H1 (cell line): ENCODE results near the gene CROCC2. TPM values are rescaled to one million over a fixed set of nuclear protein-coding genes. Genes with fewer than 3 reads are reported as not detected.

Source experiments
- CTCF ChIA-PET: fragments of 300-600 bp; sonication (Branson Sonifier 250); formaldehyde crosslinking; loops from one replicate; lab custom pipeline; 2021; ENCODE audit not compliant: partially characterized antibody; lab: Charles Lee
- POLR2A ChIA-PET: fragments of 300-600 bp; sonication (Branson Sonifier 250); formaldehyde crosslinking; loops from one replicate; lab custom pipeline; 2021; ENCODE audit warnings: inconsistent platforms; ENCODE audit not compliant: partially characterized antibody; lab: Charles Lee
- DNase-seq, 2 experiments: peaks; one replicate each; pipeline versions ENCODE4 v3.0.0 to v3.0.0-alpha.2; 2010 to 2022; ENCODE audit warnings: low spot score in 2 of 2, low read depth in 1 of 2, mixed read lengths in 1 of 2
- FAIRE-seq: peaks from 2 replicates; lab custom pipeline; 2011; peaks lifted over from hg19 to GRCh38; lab: Jason Lieb, UNC
- H2AFZ ChIP-seq: 2 replicates; pipeline ENCODE4 v1.8.1; 2012; ENCODE audit warnings: low read length, inconsistent platforms
- H2AK5ac ChIP-seq: 2 replicates; pipeline ENCODE4 v1.6.1; 2013; ENCODE audit warnings: low read depth, low read length
- H2BK120ac ChIP-seq: replicated peaks from 2 replicates; pipeline ENCODE3; 2013; ENCODE audit warnings: low read depth, low read length, inconsistent platforms
- H2BK12ac ChIP-seq: 2 replicates; pipeline ENCODE4 v1.6.1; 2013; ENCODE audit warnings: low read depth, low read length
- H2BK15ac ChIP-seq: 2 replicates; pipeline ENCODE4 v1.6.1; 2013; ENCODE audit warnings: low read length
- H2BK20ac ChIP-seq: 2 replicates; pipeline ENCODE4 v1.6.1; 2013; ENCODE audit warnings: low read length
- H2BK5ac ChIP-seq: 2 replicates; pipeline ENCODE4 v1.6.1; 2013; ENCODE audit warnings: low read depth, low read length
- H3K14ac ChIP-seq: 2 replicates; pipeline ENCODE4 v1.6.1; 2013; ENCODE audit warnings: inconsistent platforms; ENCODE audit not compliant: insufficient read length
- H3K18ac ChIP-seq: 2 replicates; pipeline ENCODE4 v1.6.1; 2013; ENCODE audit warnings: low read length; ENCODE audit errors: extremely low read depth
- H3K23ac ChIP-seq: 2 replicates; pipeline ENCODE4 v1.6.1; 2013; ENCODE audit warnings: inconsistent platforms; ENCODE audit not compliant: insufficient read length
- H3K23me2 ChIP-seq: 2 replicates; pipeline ENCODE4 v1.6.1; 2013; ENCODE audit warnings: low read depth, low read length
- H3K27ac ChIP-seq: 2 replicates; pipeline ENCODE4 v1.6.1; 2011; ENCODE audit warnings: low read depth, low read length, inconsistent platforms
- H3K27me3 ChIP-seq, 4 experiments: replicated peaks in 1 of 4; 1 replicate in 1 of 4; 2 replicates in 3 of 4; pipeline versions ENCODE4 v1.6.1 to v1.8.1; 2011 to 2013; ENCODE audit warnings: low read length in 3 of 4, mild to moderate bottlenecking in 3 of 4, inconsistent platforms in 2 of 4, mixed read lengths in 2 of 4, moderate library complexity in 1 of 4; ENCODE audit not compliant: control insufficient read depth in 3 of 4, insufficient read depth in 3 of 4; ENCODE audit errors: extremely low read depth in 1 of 4
- H3K36me3 ChIP-seq, 4 experiments: 2 replicates each; pipeline versions ENCODE4 v1.6.1 to v1.8.1; 2011 to 2013; ENCODE audit warnings: mild to moderate bottlenecking in 4 of 4, low read length in 3 of 4, moderate library complexity in 2 of 4, control low read depth in 1 of 4, inconsistent platforms in 1 of 4; ENCODE audit not compliant: insufficient read depth in 4 of 4, control insufficient read depth in 2 of 4
- H3K4ac ChIP-seq: replicated peaks from 2 replicates; pipeline ENCODE3; 2013; ENCODE audit warnings: low read length, low read depth, mixed read lengths, inconsistent platforms; ENCODE audit not compliant: insufficient read length
- H3K4me1 ChIP-seq, 4 experiments: replicated peaks in 1 of 4; 1 replicate in 1 of 4; 2 replicates in 3 of 4; pipeline versions ENCODE4 v1.6.1 to v1.8.1; 2011 to 2013; ENCODE audit warnings: low read length in 3 of 4, inconsistent platforms in 2 of 4, mixed read lengths in 1 of 4; ENCODE audit not compliant: insufficient read depth in 4 of 4, control insufficient read depth in 3 of 4
- H3K4me2 ChIP-seq, 2 experiments: 2 replicates each; pipeline versions ENCODE4 v1.6.1 to v1.8.1; 2011 to 2013; ENCODE audit warnings: low read depth in 2 of 2, low read length in 2 of 2, control low read depth in 1 of 2, inconsistent platforms in 1 of 2, mild to moderate bottlenecking in 1 of 2; ENCODE audit not compliant: insufficient read depth in 1 of 2
- H3K4me3 ChIP-seq, 4 experiments: fragments of 200-600, 300-600 bp in 1 of 4; sonication (generic), shearing (Covaris generic), sonication (Bioruptor Twin) in 1 of 4; 2 replicates each; pipeline versions ENCODE4 v1.5.1 to v1.8.1; 2011 to 2016; ENCODE audit warnings: low read length in 4 of 4, low read depth in 3 of 4, control low read depth in 2 of 4, inconsistent platforms in 2 of 4, mild to moderate bottlenecking in 2 of 4, mixed read lengths in 1 of 4, moderate library complexity in 1 of 4; ENCODE audit not compliant: insufficient read depth in 2 of 4; ENCODE audit errors: extremely low read depth in 1 of 4
- H3K56ac ChIP-seq: replicated peaks from 2 replicates; pipeline ENCODE3; 2013; ENCODE audit warnings: low read depth, mild to moderate bottlenecking, mixed read lengths, low read length, inconsistent platforms; ENCODE audit not compliant: insufficient read length
- H3K79me1 ChIP-seq: 2 replicates; pipeline ENCODE4 v1.6.1; 2013; ENCODE audit warnings: low read depth, low read length, control low read depth
- H3K79me2 ChIP-seq, 2 experiments: 2 replicates each; pipeline versions ENCODE4 v1.6.1 to v1.8.1; 2012 to 2013; ENCODE audit warnings: low read length in 2 of 2, mild to moderate bottlenecking in 2 of 2, inconsistent platforms in 1 of 2; ENCODE audit not compliant: insufficient read depth in 2 of 2, control insufficient read depth in 1 of 2
- H3K9ac ChIP-seq, 4 experiments: replicated peaks in 1 of 4; 1 replicate in 1 of 4; 2 replicates in 3 of 4; pipeline versions ENCODE4 v1.6.1 to v1.8.1; 2011 to 2013; ENCODE audit warnings: low read depth in 3 of 4, low read length in 3 of 4, control low read depth in 2 of 4, mild to moderate bottlenecking in 2 of 4, moderate library complexity in 2 of 4, inconsistent platforms in 1 of 4; ENCODE audit errors: extremely low read depth in 1 of 4
- H3K9me3 ChIP-seq, 2 experiments: 2 replicates each; pipeline versions ENCODE4 v1.6.1 to v1.8.1; 2012 to 2013; ENCODE audit warnings: mild to moderate bottlenecking in 2 of 2, moderate library complexity in 2 of 2, control low read depth in 1 of 2, inconsistent platforms in 1 of 2, low read depth in 1 of 2, low read length in 1 of 2, mixed read lengths in 1 of 2; ENCODE audit not compliant: insufficient read depth in 2 of 2
- H4K20me1 ChIP-seq, 2 experiments: replicated peaks in 1 of 2; 2 replicates each; pipeline versions ENCODE3 to v1.8.1; 2011 to 2013; ENCODE audit warnings: inconsistent platforms in 2 of 2, low read length in 2 of 2, mild to moderate bottlenecking in 1 of 2; ENCODE audit not compliant: insufficient read depth in 2 of 2, control insufficient read depth in 1 of 2
- H4K5ac ChIP-seq: 2 replicates; pipeline ENCODE4 v1.6.1; 2013; ENCODE audit warnings: low read length, low read depth, mixed read lengths, inconsistent platforms; ENCODE audit not compliant: insufficient read length
- H4K8ac ChIP-seq: 2 replicates; pipeline ENCODE4 v1.8.0; 2013; ENCODE audit warnings: mild to moderate bottlenecking, moderate library complexity, low read length, inconsistent platforms; ENCODE audit not compliant: insufficient read depth; ENCODE audit errors: extremely low read depth
- H4K91ac ChIP-seq: replicated peaks from 2 replicates; pipeline ENCODE3; 2013; ENCODE audit warnings: low read length, mixed read lengths, inconsistent platforms; ENCODE audit not compliant: insufficient read length
- BACH1 ChIP-seq: IDR thresholded peaks from 2 replicates; pipeline ENCODE4 v1.6.1; 2012; ENCODE audit warnings: low read length, improper control_type of control experiment
- CBX5 ChIP-seq: fragments of 300-800, 300-1000 bp; sonication (generic); IDR thresholded peaks from 2 replicates; pipeline ENCODE4 v1.7.1; 2016; ENCODE audit warnings: antibody characterized with exemption, low read length, low read depth
- KDM5A ChIP-seq: fragments of 200-600 bp; IDR thresholded peaks from 2 replicates; pipeline ENCODE4 v1.7.1; 2012; ENCODE audit warnings: mild to moderate bottlenecking, low read length, inconsistent platforms, mixed read lengths
- MAFK ChIP-seq: IDR thresholded peaks from 2 replicates; pipeline ENCODE4 v1.6.1; 2012; ENCODE audit warnings: low read depth, mild to moderate bottlenecking, improper control_type of control experiment, low read length
- MAX ChIP-seq: IDR thresholded peaks from 2 replicates; pipeline ENCODE4 v1.6.1; 2012; ENCODE audit warnings: inconsistent platforms
- TEAD4 ChIP-seq: IDR thresholded peaks from 2 replicates; pipeline ENCODE4 v1.6.1; 2012; ENCODE audit warnings: low read depth, low read length, inconsistent platforms, mixed read lengths
- ZNF274 ChIP-seq: IDR thresholded peaks from 2 replicates; pipeline ENCODE4 v1.7.0; 2012; ENCODE audit warnings: low read length, borderline replicate concordance; ENCODE audit errors: extremely low read depth
- WGBS, 2 experiments: shearing (Covaris generic) in 1 of 2; methylation state at CpG; one replicate each; pipeline versions ENCODE4 v1.1.6 to v1.1.7; 2013 to 2015; ENCODE audit warnings: low lambda C conversion rate in 2 of 2, mixed read lengths in 2 of 2, inconsistent platforms in 1 of 2, low coverage in 1 of 2, missing lambda C conversion rate in 1 of 2; ENCODE audit not compliant: insufficient replicate concordance in 2 of 2, insufficient coverage in 1 of 2, insufficient read length in 1 of 2; ENCODE audit errors: extremely low coverage in 1 of 2, missing lambda C conversion rate in 1 of 2; 5-methylcytosine and 5-hydroxymethylcytosine counted together
- polyA plus RNA-seq, 7 experiments: library from polyadenylated mRNA; depleted of rRNA in 3 of 7; stranded (reverse) in 5 of 7; unstranded in 2 of 7; fragments of >200 nt in 5 of 7; fragments of 200-250 nt in 2 of 7; gene quantifications; 1 replicate in 5 of 7; 2 replicates in 1 of 7; 4 replicates in 1 of 7; pipeline versions ENCODE4 v1.2.1 to v1.2.3, GENCODE V29; 2011 to 2013; ENCODE audit warnings: missing spikeins in 2 of 7, mixed read lengths in 2 of 7
- total RNA-seq: library from RNA; stranded (reverse); fragmentation: NEBNext Ultra II Directional; extraction: Animal tissue kit (Norgen Biotek cat#: 25700); gene quantifications from 2 replicates; pipeline ENCODE4 v1.2.1, GENCODE V29; 2021

CROCC2 gene
- total and polyA plus RNA-seq, 2 of the 8 experiments (the other 6 are each of a cell fraction or from before 2014, with no cell fraction given), result not detected

- H3K27me3 ChIP-seq, result no peaks in the 10 kb centered on the region
- TF ChIP-seq MAFK, result peak; percentile 98
- no peak for TF ChIP-seq KDM5A
- TF ChIP-seq ZNF274, result no peak
- TF ChIP-seq MAX, result no peak; the same call in 1 of the 2 replicates
- TF ChIP-seq TEAD4, result no peak
- TF ChIP-seq BACH1, result peak; percentile 39; the same call in 1 of the 2 replicates
- no peak for TF ChIP-seq CBX5
- H2BK120ac ChIP-seq, result no peak overlapping the region
- ChIA-PET CTCF (interaction anchor here (0.5 kb wide), 1 partner anchor 1382 kb away, joined by 3 read pairs; no protein-coding TSS in a partner anchor), POLR2A (interaction anchor here (0.7 to 0.9 kb wide), 2 partner anchors 9 to 42 kb away, joined by 4 read pairs; no protein-coding TSS in a partner anchor)
- no peak overlapping the region for H3K27ac ChIP-seq
- peak overlapping the region; percentile 77 for H4K91ac ChIP-seq
- no peak overlapping the region for H4K5ac ChIP-seq
- no peak overlapping the region for H2BK15ac ChIP-seq
- no peak overlapping the region; the same call in 1 of the 2 replicates for H2BK5ac ChIP-seq
- H3K9me3 ChIP-seq, result no peaks in the 10 kb centered on the region
- no peak overlapping the region for H3K9ac ChIP-seq
- H3K14ac ChIP-seq, result no peak overlapping the region
- H3K4me2 ChIP-seq, result no peak overlapping the region
- no peak overlapping the region for H3K4me3 ChIP-seq
- WGBS, 2 experiments, result 79% methylated on average over 23 of the region's 29 CpGs; no CpG with 5 or more reads in 1 of the 2 experiments
- no peak overlapping the region for H3K56ac ChIP-seq
- H4K8ac ChIP-seq, result peak overlapping the region; percentile 92
- peak overlapping the region; percentile 71 for H3K18ac ChIP-seq
- peak overlapping the region; percentile 9; the same call in 1 of the 2 replicates for H2AFZ ChIP-seq
- no peak overlapping the region for H2BK20ac ChIP-seq
- H2BK12ac ChIP-seq, result 0 out of 2 replicates have a peak overlapping the region, but pooled peaks have one; percentile 9
- DNase-seq (peak in 1 of 2 experiments; percentile 52), FAIRE-seq (no peak)
- H3K4ac ChIP-seq, result peak overlapping the region; percentile 66
- no peak overlapping the region for H2AK5ac ChIP-seq
- no peaks in the 10 kb centered on the region for H3K79me2 ChIP-seq
- peaks cover 0 to 8% of the 10 kb centered on the region in 2 experiments for H4K20me1 ChIP-seq
- no peak overlapping the region for H3K23ac ChIP-seq
- H3K79me1 ChIP-seq, result no peaks in the 10 kb centered on the region
- peaks cover 8% of the 10 kb centered on the region; the same call in 1 of the 2 replicates for H3K23me2 ChIP-seq
- H3K4me1 ChIP-seq, result peaks cover 0 to 15% (median 6%) of the 10 kb centered on the region in 4 experiments; a peak in 5 of 7 replicates
- no peaks in the 10 kb centered on the region for H3K36me3 ChIP-seq
These were observed 56.3 kb downstream of the CROCC2 start for GRCh38 chr2:240962300-240963064.
